NB4 (cell line): ENCODE measurements around the gene TEX54.
"Not testable (repeated sequence)": the region's sequence is repeated elsewhere in the genome, so short reads cannot be mapped to it uniquely, and the experiment has no call there.

Experiments
- MYC ChIP-seq: IDR thresholded peaks from 2 replicates; pipeline ENCODE4 v1.6.1; 2011; ENCODE audit warnings: low read depth, low read length
- POLR2A ChIP-seq: IDR thresholded peaks from 2 replicates; pipeline ENCODE4 v1.6.1; 2011; ENCODE audit warnings: mild to moderate bottlenecking; ENCODE audit not compliant: insufficient read length; ENCODE audit errors: extremely low read depth
- TF ChIP-seq, protein P1 (sequence below): IDR thresholded peaks from one replicate; pipeline ENCODE4 v1.5.1; 2012; ENCODE audit warnings: low read depth, low read length
- TF ChIP-seq, protein P2 (sequence below): IDR thresholded peaks from 2 replicates; pipeline ENCODE4 v1.6.1; 2011; ENCODE audit warnings: low read depth, low read length

DNA sequence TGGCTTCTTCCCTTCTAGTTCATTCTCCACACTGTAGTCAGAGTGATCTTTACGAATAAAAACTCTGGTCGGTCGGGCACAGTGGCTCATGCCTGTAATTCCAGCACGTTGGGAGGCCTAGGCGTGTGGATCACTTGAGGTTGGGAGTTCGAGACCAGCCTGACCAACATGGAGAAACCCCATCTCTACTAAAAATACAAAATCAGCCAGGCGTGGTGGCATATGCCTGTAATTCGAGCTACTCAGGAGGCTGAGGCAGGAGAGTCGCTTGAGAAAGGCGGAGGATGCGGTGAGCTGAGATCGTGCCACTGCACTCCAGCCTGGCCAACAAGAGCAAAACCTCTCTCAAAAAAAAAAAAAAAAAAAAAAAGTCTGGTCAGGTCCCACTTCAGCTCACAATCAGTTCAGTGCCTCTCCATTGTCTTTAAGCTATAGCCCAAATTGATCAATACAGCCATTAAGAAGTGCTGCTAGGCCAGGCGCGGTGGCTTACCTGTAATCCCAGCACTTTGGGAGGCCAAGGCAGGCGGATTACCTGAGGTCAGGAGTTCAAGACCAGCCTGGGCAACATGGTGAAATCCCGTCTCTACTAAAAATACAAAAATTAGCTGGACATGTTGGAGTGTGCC is 29.0 kb upstream of the TEX54 start:
- TF ChIP-seq, protein P1, sequence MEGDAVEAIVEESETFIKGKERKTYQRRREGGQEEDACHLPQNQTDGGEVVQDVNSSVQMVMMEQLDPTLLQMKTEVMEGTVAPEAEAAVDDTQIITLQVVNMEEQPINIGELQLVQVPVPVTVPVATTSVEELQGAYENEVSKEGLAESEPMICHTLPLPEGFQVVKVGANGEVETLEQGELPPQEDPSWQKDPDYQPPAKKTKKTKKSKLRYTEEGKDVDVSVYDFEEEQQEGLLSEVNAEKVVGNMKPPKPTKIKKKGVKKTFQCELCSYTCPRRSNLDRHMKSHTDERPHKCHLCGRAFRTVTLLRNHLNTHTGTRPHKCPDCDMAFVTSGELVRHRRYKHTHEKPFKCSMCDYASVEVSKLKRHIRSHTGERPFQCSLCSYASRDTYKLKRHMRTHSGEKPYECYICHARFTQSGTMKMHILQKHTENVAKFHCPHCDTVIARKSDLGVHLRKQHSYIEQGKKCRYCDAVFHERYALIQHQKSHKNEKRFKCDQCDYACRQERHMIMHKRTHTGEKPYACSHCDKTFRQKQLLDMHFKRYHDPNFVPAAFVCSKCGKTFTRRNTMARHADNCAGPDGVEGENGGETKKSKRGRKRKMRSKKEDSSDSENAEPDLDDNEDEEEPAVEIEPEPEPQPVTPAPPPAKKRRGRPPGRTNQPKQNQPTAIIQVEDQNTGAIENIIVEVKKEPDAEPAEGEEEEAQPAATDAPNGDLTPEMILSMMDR, result not testable (repeated sequence)
- TF ChIP-seq POLR2A, MYC: not testable (repeated sequence)
- TF ChIP-seq, protein P2, sequence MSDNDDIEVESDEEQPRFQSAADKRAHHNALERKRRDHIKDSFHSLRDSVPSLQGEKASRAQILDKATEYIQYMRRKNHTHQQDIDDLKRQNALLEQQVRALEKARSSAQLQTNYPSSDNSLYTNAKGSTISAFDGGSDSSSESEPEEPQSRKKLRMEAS, result not testable (repeated sequence)
